Inflammatory macrophage treated with lipopolysaccharide for 1 hour (primary cell): ENCODE data around the gene NTMT1.

Source experiments
- DNase-seq, 2 donors: peaks; one replicate each; pipeline ENCODE4 v3.0.0-alpha.2; 2020 to 2022

The NTMT1 gene

GRCh38 chr9:129597355-129598088 lies 28.4 kb upstream of the NTMT1 start:
- DNase-seq: peak; percentile 37 to 57

DNA sequence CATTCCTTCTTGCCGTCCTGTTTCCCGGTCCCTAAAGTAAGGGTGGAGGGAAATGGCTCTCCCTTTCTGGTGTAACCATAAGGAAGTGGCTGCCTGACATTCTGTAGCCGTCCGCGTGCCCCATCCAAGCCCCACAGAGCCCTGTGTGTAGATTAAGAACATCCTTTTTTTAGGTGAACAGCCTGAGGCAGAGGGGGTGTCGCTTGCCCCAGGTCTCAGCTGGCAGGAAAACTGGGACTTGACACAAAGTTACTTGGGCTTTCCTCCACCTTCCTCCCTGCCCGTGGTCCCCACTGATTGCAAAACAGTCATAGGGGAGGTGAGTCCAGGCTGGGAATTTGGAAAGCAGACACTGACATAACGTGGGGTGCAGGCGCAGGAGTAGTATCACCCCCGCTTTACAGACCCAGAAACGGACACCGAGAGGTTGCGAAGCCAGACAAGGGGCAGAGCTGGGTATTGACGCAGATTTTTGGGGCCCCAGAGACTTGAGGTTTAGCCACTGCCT lies 27.8 kb upstream of the NTMT1 start:
- DNase-seq: no peak

DNA sequence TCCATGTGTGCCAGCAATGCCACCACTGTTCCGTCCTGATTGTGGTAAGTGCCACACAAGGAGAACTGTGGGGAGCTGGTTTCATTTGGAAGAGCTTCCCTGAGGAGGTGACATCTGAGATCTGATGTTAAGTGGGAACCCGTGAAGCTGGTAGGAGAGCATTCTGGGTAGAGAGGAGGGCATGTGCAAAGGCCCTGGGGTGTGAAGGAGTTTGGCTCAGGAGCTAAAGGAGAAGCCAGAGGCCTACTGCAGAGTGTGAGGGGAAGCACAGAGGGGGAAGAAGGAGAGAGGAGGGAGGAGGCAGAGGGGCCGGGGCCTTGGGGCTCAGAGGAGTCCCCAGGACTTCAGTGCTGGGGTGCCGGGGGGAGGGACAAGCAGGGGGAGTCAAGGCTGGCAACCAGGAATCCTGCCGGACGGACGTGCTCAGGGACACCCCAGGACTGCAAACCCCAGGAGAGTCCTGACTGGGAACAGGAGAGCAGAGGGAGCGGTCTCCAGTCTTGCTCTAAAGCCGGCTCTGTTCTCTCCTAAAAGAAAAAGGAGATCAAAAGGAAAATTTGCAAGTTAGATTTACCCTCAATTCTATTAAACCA lies 24.8 kb upstream of the NTMT1 start:
- no peak for DNase-seq

GRCh38 chr9:129602598-129603415 lies 23.2 kb upstream of the NTMT1 start:
- no peak for DNase-seq

DNA sequence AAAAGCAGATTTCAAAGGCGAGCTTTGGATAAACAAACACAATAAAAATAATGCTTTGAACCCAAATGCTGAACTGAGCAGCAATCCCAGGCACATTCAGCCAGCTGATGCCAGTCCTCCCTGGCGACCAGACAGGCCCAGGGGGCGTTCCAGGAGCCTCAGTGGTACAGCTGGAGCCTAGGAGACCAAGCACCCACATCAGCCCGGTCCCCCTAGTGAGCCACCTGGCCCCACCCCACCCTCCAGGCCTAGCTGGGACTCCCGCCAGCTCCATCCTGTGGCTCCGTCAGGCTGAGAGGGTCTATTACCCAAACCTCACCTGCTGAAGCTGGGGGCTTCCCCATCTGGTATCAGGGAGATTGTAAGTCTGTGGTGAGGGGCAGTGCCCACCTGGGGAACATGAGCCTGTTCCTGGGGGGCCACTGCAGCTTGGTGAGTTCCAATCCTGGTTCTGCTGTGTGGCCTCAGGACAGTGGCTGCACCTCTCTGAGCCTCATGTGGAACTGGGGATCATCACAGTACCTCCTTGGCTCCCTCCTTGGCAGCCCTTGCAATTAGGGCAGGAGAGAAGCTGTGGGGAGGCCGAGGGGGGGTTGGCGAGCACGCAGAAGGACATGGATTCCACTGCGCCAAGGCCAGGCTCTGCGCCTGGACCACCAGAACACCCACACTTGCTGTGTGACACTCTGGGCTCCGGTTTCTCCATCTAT lies 21.8 kb upstream of the NTMT1 start:
- no peak for DNase-seq

DNA sequence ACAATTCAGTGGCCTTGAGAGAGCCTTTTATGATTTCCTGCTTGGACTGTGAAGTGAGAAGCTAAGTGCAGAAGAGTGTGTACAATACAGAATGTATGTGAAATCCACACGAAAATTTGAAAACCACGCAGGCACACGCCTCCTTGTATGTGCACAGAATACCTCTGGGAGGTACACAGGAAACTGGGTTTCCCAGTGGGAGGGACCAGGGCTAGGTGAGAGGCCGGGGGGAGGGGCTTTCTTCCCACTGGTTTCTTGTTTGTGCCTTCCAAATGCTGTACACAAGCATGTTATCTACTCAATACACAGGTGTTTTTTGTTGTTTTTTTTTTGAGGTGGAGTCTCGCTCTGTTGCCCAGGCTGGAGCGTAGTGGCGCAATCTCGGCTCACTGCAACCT lies 21.2 kb upstream of the NTMT1 start:
- no peak for DNase-seq

GRCh38 chr9:129606161-129607026 lies 19.6 kb upstream of the NTMT1 start:
- no peak for DNase-seq

GRCh38 chr9:129607027-129607387 lies 19.0 kb upstream of the NTMT1 start:
- DNase-seq: no peak

- DNase-seq: no peak
Measured at GRCh38 chr9:129608561-129609481, 17.1 kb upstream of the NTMT1 start.

- DNase-seq: no peak
Measured at GRCh38 chr9:129609486-129610212, 16.3 kb upstream of the NTMT1 start.

DNA sequence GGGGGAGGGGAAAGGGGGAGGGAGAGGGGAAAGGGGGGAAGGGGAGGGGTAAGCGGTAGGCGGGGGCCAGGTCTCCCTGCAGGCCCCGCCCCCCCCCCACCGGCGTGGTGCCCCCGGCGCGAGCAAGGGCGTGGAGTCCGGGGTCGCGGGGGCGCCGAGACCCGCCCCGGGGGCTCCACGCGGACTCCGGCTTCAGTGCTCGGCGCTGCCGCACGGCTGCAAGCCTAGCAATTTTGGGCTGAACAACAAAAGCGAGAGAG lies 15.8 kb upstream of the NTMT1 start:
- DNase-seq: no peak

DNA sequence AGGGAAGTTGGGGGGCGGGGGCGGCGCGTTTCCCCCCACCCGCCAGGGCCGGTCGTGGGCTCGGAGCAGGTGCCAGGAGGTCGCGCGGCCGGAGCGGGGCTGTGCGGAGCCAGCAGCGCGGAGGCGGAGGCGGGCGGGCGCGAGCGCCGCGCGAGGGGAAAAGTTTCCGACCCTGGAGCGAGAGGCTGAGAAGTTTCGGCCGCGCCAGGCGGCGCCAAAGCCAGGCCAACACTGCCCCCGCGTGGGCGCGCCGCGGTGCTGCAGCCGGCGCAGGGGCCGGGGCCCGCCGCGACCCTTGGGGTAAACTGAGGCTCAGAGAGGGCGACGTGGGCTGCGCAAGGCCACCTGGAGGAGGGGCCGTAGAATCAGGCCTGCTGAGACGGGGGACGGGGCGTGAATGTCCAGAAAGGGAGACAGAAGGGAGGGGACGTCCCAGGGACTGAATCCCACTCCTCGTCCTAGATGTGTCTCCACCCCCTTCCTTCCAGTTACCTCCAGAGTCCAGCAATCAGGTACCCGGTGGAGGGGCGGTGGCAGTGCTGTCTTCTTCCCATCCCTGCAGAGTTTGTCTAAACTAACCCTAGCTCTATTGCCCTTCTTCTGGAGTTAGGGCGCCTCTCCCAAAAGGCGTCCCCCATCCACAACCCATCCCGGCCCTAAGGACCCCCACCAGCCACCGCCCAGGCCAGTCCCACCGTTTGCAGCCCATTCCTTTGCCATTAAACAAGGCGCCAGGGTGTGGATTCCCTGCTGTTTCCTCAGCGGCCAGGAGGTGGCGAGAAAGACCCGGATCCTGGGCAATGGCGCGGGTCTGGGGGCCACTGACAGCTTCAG lies 15.3 kb upstream of the NTMT1 start:
- peak; percentile 41 to 75 for DNase-seq

DNA sequence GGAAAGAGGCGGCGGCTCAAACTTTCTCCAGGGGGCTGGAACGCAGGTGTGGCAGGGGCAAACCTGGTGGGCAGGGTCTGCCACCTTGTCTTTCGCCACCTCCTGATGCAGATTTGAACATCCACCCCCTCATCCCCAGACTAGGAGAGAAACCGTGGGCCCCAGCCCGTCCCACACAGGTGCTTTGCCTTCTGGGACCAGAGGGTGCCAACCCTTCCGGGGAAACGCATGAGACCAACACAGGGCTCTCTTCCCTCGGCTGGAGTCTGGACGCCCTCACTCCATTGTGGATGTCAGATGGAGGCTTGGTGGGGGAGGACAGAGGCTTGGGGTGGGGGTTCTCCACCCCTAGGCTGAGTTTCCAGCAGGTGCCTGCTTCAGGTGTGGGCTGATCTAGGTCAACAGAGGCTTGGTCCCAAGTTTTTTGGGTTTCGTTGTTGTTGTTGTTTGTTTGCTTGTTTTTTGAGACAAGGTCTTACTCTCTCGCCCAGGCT lies 14.6 kb upstream of the NTMT1 start:
- DNase-seq: no peak

DNA sequence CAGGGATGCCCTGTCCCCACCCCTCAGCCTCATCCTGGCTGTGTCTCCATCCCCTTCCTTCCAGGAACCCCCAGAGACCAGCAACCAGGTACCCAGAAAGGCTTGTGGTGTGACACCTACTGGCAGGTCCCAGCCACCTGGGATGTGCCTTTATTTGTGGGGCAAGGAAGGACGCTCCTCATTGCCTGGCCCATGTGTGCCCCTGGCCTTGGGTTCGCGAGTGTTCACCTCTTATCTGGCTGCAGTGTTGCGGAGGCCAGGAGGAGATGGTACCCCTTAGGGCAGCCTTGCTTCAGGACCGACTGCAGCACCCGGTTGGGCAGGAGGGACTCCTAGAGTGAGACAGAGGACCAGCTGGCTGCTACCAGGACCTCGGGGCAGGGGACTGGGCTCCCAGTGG lies 13.8 kb upstream of the NTMT1 start:
- no peak for DNase-seq

DNA sequence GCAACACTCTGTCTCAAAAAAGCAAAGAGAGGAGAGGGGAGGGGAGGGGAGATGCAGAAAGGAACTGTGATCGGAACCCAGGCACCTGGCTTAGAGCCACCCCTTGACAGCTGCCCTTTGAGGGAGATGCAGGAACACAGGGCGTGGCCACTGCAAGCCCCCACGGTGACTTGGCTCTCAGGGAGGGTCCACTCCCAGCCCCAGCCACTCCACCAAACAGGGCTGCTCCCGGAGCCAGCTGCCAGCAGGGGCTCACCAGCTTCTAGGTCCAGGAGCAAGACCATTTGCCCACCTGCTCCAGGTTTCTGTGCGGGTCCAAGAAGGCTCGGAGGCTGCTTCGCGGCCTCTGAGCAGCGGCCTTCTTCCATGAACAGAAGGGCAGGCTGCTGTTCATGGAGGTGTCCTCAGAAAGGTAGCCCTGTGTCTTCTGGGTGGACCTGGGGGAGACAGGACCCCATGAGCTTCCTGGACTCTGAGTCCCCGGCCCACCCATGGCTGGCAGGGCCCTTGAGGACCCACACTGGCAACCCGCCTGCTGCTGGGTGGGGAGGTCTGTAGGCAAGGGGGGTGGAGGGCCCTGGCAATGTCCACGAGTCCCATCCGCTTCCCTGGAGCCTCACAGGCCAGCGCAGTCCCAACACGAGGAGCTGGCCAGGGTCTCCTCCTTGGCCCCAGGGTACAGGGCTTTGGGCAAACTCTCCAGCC lies 13.0 kb upstream of the NTMT1 start:
- no peak for DNase-seq

DNA sequence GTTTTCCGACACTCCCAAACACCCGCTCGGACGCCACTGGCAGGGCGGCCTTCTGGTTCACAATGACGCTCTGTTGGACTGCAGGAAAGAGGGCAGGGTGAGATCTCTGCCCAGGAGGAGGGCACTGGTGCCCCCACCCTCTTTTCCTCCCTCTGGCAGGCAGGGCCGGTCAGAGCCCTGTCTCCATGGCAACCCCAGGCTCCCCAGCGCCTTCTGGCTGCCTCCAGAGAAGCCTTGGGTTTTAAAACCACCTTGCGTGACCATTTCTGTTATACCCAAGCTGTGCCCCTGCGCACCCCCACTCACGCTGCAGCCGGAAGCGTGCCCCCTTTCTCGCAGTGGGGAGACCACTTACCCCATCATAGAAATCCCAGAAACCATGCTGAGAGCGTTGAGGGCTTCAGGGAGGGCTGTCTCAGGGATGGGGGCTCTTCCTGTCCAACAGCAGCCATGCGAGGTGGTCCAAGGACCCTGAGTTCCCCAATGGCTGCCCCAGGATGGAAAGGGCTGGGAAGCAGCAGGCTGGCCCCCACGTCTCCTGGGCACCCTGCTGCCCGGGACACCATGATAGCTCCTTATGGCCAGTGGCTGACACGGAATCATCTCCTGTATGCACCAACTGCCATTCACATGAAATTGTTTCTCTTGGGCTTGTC lies 12.3 kb upstream of the NTMT1 start:
- DNase-seq: no peak

DNA sequence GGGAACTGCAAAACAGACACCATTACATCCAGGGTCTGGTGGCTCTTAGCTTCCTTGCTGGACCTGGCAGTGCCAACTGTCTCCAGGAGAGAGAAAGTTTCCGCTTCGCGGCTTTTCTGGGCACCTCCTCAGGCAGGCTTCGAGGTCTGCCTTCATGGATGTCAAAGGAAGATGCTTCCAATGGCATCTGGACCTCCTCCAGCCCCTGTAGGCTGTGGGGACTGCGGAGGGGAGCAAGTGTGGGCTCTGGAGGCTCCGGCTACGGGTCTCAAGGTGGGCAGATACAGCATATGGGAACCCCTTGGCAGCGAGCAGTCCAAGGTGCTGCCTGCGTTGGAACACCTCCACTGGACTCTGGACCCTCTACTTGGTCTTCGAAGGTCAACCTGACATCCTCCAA lies 11.0 kb upstream of the NTMT1 start:
- DNase-seq: no peak
